ENCODE data around the gene NR2F1. TPM values are rescaled to one million over a fixed set of nuclear protein-coding genes. Genes with fewer than 3 reads are reported as not detected.

The NR2F1 gene
- total and polyA plus RNA-seq, 2 experiments from 2014 or later: 7.3 to 19.9 TPM

DNA sequence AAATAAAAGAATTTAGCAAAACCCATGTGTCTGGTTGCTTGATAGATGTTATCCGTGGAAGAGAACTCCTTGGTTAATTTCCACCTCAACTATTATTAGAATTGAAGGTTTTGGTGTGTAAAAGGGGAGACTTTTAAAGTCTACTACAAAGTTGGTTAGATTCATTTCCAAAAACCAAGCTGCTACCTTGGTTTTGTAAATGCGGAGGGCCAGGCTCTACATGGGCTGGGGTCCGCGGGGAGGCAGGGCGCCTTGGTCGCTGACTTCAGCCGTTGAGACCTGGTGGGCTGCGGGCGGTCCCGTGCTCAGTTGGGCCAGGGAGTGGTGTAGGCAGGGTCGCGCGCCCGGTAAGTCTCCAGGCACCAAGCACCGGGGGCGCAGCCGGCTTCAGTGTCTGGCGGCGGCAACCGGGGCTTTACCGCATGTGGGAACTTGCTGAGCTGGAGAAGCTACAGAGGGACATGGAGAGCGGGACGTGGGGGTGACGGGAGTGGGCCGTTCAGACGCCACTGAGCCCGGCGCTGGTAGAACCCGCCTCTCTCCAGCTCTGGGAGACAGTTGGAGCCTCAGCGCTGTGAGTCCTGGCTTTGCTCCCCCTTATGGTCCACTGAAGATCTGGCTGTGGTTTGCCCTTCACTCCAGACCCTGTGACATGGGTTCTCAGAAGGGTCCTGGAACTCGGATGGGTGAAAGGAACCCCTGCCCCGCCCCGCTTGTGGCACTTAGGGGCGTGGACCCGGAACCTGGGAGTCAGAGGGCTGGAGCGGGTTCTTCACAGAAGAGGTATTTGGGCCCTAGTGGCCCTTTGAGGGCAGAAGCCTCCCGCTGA, 11.8 kb downstream of the NR2F1 start:
- Histone ChIP-seq H3K9me2 (replicated peaks; ENCODE audit: insufficient read depth) (no peaks in the 10 kb centered on the region), H3K9me3 (ENCODE audit: low read depth) (no peaks in the 10 kb centered on the region), H3K4me3 (no peak overlapping the region), H3K4me1 (ENCODE audit: insufficient read depth) (no peaks in the 10 kb centered on the region), H3K79me2 (no peaks in the 10 kb centered on the region), H3K36me3 (replicated peaks; ENCODE audit: insufficient read depth, low read depth) (no peaks in the 10 kb centered on the region), H3K27ac (no peak overlapping the region), H2AFZ (no peak overlapping the region), H3K4me2 (no peak overlapping the region), H3K27me3 (peaks cover 99% of the 10 kb centered on the region), H4K20me1 (ENCODE audit: insufficient read depth, poor library complexity, severe bottlenecking) (no peaks in the 10 kb centered on the region)
- 18% methylated on average over 37 of the region's 37 CpGs for WGBS (ENCODE audit: low lambda C conversion rate, missing lambda C conversion rate)
- TF ChIP-seq EZH2phosphoT487 (IDR thresholded peaks at IDR 0.05; ENCODE audit: low read depth, severe bottlenecking, unreplicated experiment) (peak; percentile 65), EZH2 (IDR thresholded peaks at IDR 0.05; ENCODE audit: borderline replicate concordance) (peak; percentile 71)
- TF ChIP-seq, protein P1, sequence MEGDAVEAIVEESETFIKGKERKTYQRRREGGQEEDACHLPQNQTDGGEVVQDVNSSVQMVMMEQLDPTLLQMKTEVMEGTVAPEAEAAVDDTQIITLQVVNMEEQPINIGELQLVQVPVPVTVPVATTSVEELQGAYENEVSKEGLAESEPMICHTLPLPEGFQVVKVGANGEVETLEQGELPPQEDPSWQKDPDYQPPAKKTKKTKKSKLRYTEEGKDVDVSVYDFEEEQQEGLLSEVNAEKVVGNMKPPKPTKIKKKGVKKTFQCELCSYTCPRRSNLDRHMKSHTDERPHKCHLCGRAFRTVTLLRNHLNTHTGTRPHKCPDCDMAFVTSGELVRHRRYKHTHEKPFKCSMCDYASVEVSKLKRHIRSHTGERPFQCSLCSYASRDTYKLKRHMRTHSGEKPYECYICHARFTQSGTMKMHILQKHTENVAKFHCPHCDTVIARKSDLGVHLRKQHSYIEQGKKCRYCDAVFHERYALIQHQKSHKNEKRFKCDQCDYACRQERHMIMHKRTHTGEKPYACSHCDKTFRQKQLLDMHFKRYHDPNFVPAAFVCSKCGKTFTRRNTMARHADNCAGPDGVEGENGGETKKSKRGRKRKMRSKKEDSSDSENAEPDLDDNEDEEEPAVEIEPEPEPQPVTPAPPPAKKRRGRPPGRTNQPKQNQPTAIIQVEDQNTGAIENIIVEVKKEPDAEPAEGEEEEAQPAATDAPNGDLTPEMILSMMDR (IDR thresholded peaks at IDR 0.05; ENCODE audit: poor library complexity): no peak
- no peak for DNase-seq (ENCODE audit: low spot score)

DNA sequence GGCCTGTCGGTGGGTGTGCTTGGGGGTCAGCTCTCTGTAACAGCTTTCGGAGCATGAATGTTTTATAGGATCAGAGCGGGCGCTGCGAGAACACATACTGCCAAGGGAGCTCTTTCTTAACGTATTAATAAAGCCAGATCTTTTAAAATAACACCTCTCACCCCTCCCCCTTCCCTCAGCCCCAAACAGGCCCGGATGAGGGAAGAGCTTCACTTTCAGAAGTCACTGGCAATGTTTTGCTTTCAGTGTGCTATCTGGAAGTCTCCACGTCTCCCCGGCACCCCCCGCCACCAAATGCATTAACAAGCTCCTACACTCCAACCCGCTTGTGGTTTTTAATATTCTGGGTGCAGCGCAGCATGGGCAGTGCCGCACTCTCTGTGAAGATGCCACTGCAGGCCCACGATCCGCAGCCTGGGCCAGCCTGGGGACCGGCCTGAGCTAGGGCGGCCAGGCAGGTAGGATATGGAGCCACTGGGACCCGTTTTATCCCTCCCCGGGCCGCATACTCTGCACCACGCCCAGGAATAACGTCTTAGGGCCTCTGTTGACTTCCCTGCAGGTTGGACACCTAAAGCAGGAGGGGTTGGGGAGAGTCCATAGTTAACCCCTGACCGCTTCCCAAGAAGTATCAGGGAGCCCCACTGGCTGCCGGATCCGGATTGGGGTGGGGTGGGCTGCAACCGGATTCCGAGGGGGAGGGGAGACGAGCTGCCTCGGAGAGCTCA, 12.6 kb downstream of the NR2F1 start:
- H3K4me2 ChIP-seq: no peak overlapping the region
- no peaks in the 10 kb centered on the region for H3K79me2 ChIP-seq
- H2AFZ ChIP-seq: no peak overlapping the region
- H3K9me2 ChIP-seq (replicated peaks; ENCODE audit: insufficient read depth): no peaks in the 10 kb centered on the region
- no peak overlapping the region for H3K4me3 ChIP-seq
- peaks cover 99% of the 10 kb centered on the region for H3K27me3 ChIP-seq
- no peak for DNase-seq (ENCODE audit: low spot score)
- 23% methylated on average over 29 of the region's 29 CpGs for WGBS (ENCODE audit: low lambda C conversion rate, missing lambda C conversion rate)
- no peak overlapping the region for H3K27ac ChIP-seq
- H4K20me1 ChIP-seq (ENCODE audit: insufficient read depth, poor library complexity, severe bottlenecking): no peaks in the 10 kb centered on the region
- no peaks in the 10 kb centered on the region for H3K4me1 ChIP-seq (ENCODE audit: insufficient read depth)
- TF ChIP-seq, protein P1 (IDR thresholded peaks at IDR 0.05; ENCODE audit: poor library complexity): no peak
- TF ChIP-seq EZH2phosphoT487 (IDR thresholded peaks at IDR 0.05; ENCODE audit: low read depth, severe bottlenecking, unreplicated experiment) (no peak), EZH2 (IDR thresholded peaks at IDR 0.05; ENCODE audit: borderline replicate concordance) (no peak)
- no peaks in the 10 kb centered on the region for H3K36me3 ChIP-seq (replicated peaks; ENCODE audit: insufficient read depth, low read depth)
- no peaks in the 10 kb centered on the region for H3K9me3 ChIP-seq (ENCODE audit: low read depth)

DNA sequence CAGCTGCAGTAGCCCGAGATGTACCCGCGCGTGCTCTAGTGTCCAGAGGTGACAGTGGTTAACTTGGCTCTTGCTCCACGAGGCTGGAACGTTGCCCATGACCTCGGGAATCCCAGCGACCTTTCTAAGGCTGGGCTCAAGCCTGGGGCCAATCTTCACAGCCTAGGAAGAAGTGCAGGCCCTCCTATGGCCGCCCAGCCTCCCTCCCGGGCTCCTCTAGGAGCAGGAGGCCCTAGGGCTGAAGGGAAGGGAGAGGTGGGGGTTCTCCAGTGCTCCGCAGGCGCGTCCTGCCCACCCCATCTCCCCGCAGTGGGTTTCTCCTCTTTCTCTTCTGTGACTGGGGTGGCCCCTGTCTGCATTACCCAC, 13.3 kb downstream of the NR2F1 start:
- H3K27ac ChIP-seq: no peak overlapping the region
- no peak for TF ChIP-seq EZH2 (IDR thresholded peaks at IDR 0.05; ENCODE audit: borderline replicate concordance)
- TF ChIP-seq, protein P1 (IDR thresholded peaks at IDR 0.05; ENCODE audit: poor library complexity): no peak
- TF ChIP-seq EZH2phosphoT487 (IDR thresholded peaks at IDR 0.05; ENCODE audit: low read depth, severe bottlenecking, unreplicated experiment): no peak

More for the DNA sequence above, 13.3 kb downstream of the NR2F1 start:
- Histone ChIP-seq H4K20me1 (ENCODE audit: insufficient read depth, poor library complexity, severe bottlenecking) (no peaks in the 10 kb centered on the region), H2AFZ (no peak overlapping the region), H3K79me2 (no peaks in the 10 kb centered on the region), H3K4me2 (no peak overlapping the region), H3K9me2 (replicated peaks; ENCODE audit: insufficient read depth) (no peaks in the 10 kb centered on the region), H3K9me3 (ENCODE audit: low read depth) (no peaks in the 10 kb centered on the region), H3K4me1 (ENCODE audit: insufficient read depth) (no peaks in the 10 kb centered on the region), H3K4me3 (no peak overlapping the region), H3K27me3 (peaks cover 99% of the 10 kb centered on the region), H3K36me3 (replicated peaks; ENCODE audit: insufficient read depth, low read depth) (no peaks in the 10 kb centered on the region)
- no peak for DNase-seq (ENCODE audit: low spot score)
- 10% methylated on average over 14 of the region's 14 CpGs for WGBS (ENCODE audit: low lambda C conversion rate, missing lambda C conversion rate)
